ENCODE results near the gene LY6G5B. TPM values are rescaled to one million over a fixed set of nuclear protein-coding genes. Genes with fewer than 3 reads are reported as not detected.

Gene LY6G5B
- total and polyA plus RNA-seq, 2 of the 4 experiments (the other 2 are of a cell fraction), result 2.2 to 13.6 TPM

- peak overlapping the region; percentile 93 for H2AFZ ChIP-seq (replicated peaks; ENCODE audit: low read length, poor library complexity)
- H3K14ac ChIP-seq (replicated peaks; ENCODE audit: low read depth, low read length), result peak overlapping the region; percentile 26
- peak overlapping the region; percentile 33; the same call in 1 of the 2 replicates for H2BK120ac ChIP-seq (ENCODE audit: low read depth, low read length)
- H3K9me1 ChIP-seq (ENCODE audit: insufficient read depth, low read length), result 0 out of 2 replicates have a peak, but pooled peaks cover 5% of the 10 kb centered on the region
- ATAC-seq (ENCODE audit: low read depth), result peak; percentile 46
- peak overlapping the region; percentile 79 for H3K4me2 ChIP-seq (ENCODE audit: low read depth, low read length)
- H4K8ac ChIP-seq (ENCODE audit: low read depth in 2 of 2, low read length in 2 of 2), result peak overlapping the region; percentile 68 to 78
- no peak overlapping the region for H3K56ac ChIP-seq (ENCODE audit: extremely low read depth, insufficient read depth, low read length)
- 5% methylated on average over 23 of the region's 40 CpGs; no CpG with 5 or more reads in 1 of the 2 experiments for WGBS, 2 experiments (ENCODE audit: extremely low coverage in 2 of 2, insufficient read length in 1 of 2)
- no peaks in the 10 kb centered on the region for H3K27me3 ChIP-seq (ENCODE audit: control insufficient read depth, insufficient read depth, low read length)
- peak overlapping the region; percentile 47; the same call in 1 of the 2 replicates for H3K23ac ChIP-seq (ENCODE audit: low read depth, low read length)
- no peaks in the 10 kb centered on the region for H3K9me3 ChIP-seq (ENCODE audit: control insufficient read depth, insufficient read depth, low read length)
- H3K79me1 ChIP-seq (ENCODE audit: low read depth in 1 of 2, low read length in 2 of 2), result no peaks in the 10 kb centered on the region
- H4K20me1 ChIP-seq (ENCODE audit: insufficient read depth, low read length), result no peaks in the 10 kb centered on the region
- intact Hi-C loops (cut with micrococcal nuclease) (loop anchor here (2.0 kb wide), 1 partner anchor 48 kb away; the partner anchor contains the start of gene DDAH2), dilution Hi-C loops (cut with HindIII; ENCODE audit: low sequenced_read_pairs, unreplicated experiment) (no loop called here), in situ Hi-C loops (cut with MboI; ENCODE audit: low sequenced_read_pairs) (loop anchor here (10.0 kb wide), 2 partner anchors 154 to 264 kb away; partner anchors contain the start of gene CFB)
- H2BK15ac ChIP-seq (ENCODE audit: low read depth, low read length), result peak overlapping the region; percentile 38; the same call in 1 of the 3 replicates
- H2AK9ac ChIP-seq (replicated peaks; ENCODE audit: low read depth, low read length, poor library complexity), result peak overlapping the region; percentile 84
- peak overlapping the region; percentile 53 for H3K9ac ChIP-seq (ENCODE audit: low read depth, low read length)
- no peak overlapping the region for H2BK20ac ChIP-seq (ENCODE audit: low read depth, low read length)
- BruUV-seq (replicated peaks), result no TSS peak
- H3K4ac ChIP-seq (ENCODE audit: low read depth, low read length), result peak overlapping the region; percentile 62
- H3K36me3 ChIP-seq (ENCODE audit: control insufficient read depth, insufficient read depth, low read length), result peaks cover 1% of the 10 kb centered on the region
- peaks cover 12% of the 10 kb centered on the region for H3K4me1 ChIP-seq (ENCODE audit: control insufficient read depth, insufficient read depth, low read length)
- peak; percentile 22 for DNase-seq
- TF ChIP-seq RCOR1 (IDR thresholded peaks at IDR 0.05; ENCODE audit: insufficient replicate concordance, low read length) (no peak), BHLHE40 (IDR thresholded peaks at IDR 0.05; ENCODE audit: low read depth, low read length) (no peak), FOS (IDR thresholded peaks at IDR 0.05; ENCODE audit: low read depth, low read length) (no peak), CHD1 (IDR thresholded peaks at IDR 0.05; ENCODE audit: low read depth, low read length) (no peak), NFE2L2 (IDR thresholded peaks at IDR 0.05; ENCODE audit: low read depth, low read length) (no peak), CTCF (conservative IDR thresholded peaks at IDR 0.05; ENCODE audit: low read depth, low read length) (peak; percentile 17; the same call in 1 of the 2 replicates), MAZ (IDR thresholded peaks at IDR 0.05; ENCODE audit: borderline replicate concordance, low read depth, low read length) (no peak), CEBPB (IDR thresholded peaks at IDR 0.05; ENCODE audit: low read depth, low read length) (no peak)
- peak overlapping the region; percentile 42 for H3K27ac ChIP-seq (ENCODE audit: insufficient read depth, low read length)
- ChIA-PET POLR2A (ENCODE audit: unreplicated experiment) (interaction anchor here (0.6 kb wide), 2 partner anchors 270 to 495 kb away, joined by 3 to 5 read pairs; partner anchors contain the start of gene AGPAT1), CTCF (interaction anchor here (0.6 to 0.8 kb wide), 4 partner anchors 15 to 627 kb away, joined by 3 read pairs; partner anchors contain the start of gene DDAH2)
- peak overlapping the region; percentile 27 for H3K4me3 ChIP-seq (ENCODE audit: insufficient read depth, low read depth, low read length)
- peak overlapping the region; percentile 82 for H4K5ac ChIP-seq (ENCODE audit: low read depth, low read length)
- peak overlapping the region; percentile 40; the same call in 1 of the 2 replicates for H3K18ac ChIP-seq (ENCODE audit: low read depth, low read length)
- peak overlapping the region; percentile 69 for H4K91ac ChIP-seq (ENCODE audit: insufficient read depth, low read depth, low read length)
- H2AK5ac ChIP-seq (ENCODE audit: low read depth, low read length), result 0 out of 2 replicates have a peak overlapping the region, but pooled peaks have one; percentile 32
- H2BK5ac ChIP-seq (ENCODE audit: low read depth, low read length, poor library complexity, severe bottlenecking), result peak overlapping the region; percentile 6
Observed at GRCh38 chr6:31681135-31681671, 11.4 kb downstream of the LY6G5B start.

All from IMR-90 (cell line).